Esophagus muscularis mucosa (tissue), 4 donors: ENCODE measurements around the gene OR5T1.

Source experiments
- EP300 ChIP-seq: sonication (generic); formaldehyde crosslinking; IDR thresholded peaks from one replicate; pipeline ENCODE4 v1.6.1; 2017; ENCODE audit warnings: antibody characterized with exemption
- POLR2A ChIP-seq: fragments of 450-650 bp; IDR thresholded peaks from one replicate; pipeline ENCODE4 v1.6.1; 2017; ENCODE audit warnings: antibody characterized with exemption, moderate library complexity, mild to moderate bottlenecking, low read depth
- POLR2AphosphoS5 ChIP-seq, 2 donors: sonication (generic); formaldehyde crosslinking; IDR thresholded peaks; one replicate each; pipeline ENCODE4 v1.6.1; 2017; ENCODE audit warnings: antibody characterized with exemption in 2 of 2
- TF ChIP-seq, protein P1 (sequence below), 3 experiments: fragments of 200-600 bp in 2 of 3; fragments of 450-650 bp in 1 of 3; sonication (generic) in 2 of 3; IDR thresholded peaks; one replicate each; pipeline ENCODE4 v1.5.1; 2017 to 2019; ENCODE audit warnings: antibody characterized with exemption in 3 of 3, mild to moderate bottlenecking in 2 of 3, moderate library complexity in 1 of 3

DNA sequence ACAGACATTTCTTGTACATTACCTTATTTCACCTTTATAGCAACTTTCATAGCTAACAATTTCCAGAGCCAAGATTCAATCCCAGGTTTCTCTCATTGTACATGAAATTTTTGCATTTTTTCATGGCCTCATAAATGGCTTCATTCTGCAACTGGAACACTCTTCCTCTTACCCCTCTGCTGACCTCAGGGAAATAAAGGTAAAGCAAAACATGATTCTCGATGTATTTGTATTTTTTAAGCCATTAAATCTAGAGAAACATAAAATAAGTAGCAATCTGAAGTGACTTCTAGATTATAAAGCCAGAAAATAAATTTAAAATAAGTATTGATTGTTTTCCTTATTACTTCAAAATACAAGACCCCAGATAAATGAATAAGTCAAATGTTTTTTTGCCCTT, 39.8 kb upstream of the OR5T1 start, which contains the start of gene OR5T2:
- TF ChIP-seq, protein P1, sequence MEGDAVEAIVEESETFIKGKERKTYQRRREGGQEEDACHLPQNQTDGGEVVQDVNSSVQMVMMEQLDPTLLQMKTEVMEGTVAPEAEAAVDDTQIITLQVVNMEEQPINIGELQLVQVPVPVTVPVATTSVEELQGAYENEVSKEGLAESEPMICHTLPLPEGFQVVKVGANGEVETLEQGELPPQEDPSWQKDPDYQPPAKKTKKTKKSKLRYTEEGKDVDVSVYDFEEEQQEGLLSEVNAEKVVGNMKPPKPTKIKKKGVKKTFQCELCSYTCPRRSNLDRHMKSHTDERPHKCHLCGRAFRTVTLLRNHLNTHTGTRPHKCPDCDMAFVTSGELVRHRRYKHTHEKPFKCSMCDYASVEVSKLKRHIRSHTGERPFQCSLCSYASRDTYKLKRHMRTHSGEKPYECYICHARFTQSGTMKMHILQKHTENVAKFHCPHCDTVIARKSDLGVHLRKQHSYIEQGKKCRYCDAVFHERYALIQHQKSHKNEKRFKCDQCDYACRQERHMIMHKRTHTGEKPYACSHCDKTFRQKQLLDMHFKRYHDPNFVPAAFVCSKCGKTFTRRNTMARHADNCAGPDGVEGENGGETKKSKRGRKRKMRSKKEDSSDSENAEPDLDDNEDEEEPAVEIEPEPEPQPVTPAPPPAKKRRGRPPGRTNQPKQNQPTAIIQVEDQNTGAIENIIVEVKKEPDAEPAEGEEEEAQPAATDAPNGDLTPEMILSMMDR (IDR thresholded peaks at IDR 0.05), result no peak
- no peak for TF ChIP-seq POLR2AphosphoS5 (IDR thresholded peaks at IDR 0.05)
- TF ChIP-seq POLR2A, result no peak
- no peak for TF ChIP-seq EP300
